ENCODE measurements around the gene TPPP2. TPM values are rescaled to one million over a fixed set of nuclear protein-coding genes. Genes with fewer than 3 reads are reported as not detected.

Gene TPPP2
- total RNA-seq, 1 donor from 2014 or later: not detected

GRCh38 chr14:20989471-20989786 lies 40.6 kb upstream of the TPPP2 start:
- H3K27ac Mint-ChIP-seq: peak overlapping the region; percentile 98
- peaks cover 15% of the 10 kb centered on the region for H3K36me3 Mint-ChIP-seq
- no peak for TF ChIP-seq CTCF (IDR thresholded peaks at IDR 0.05; ENCODE audit: unreplicated experiment)

GRCh38 chr14:20989787-20990600 lies 40.0 kb upstream of the TPPP2 start, which contains the start of gene METTL17:
Gene METTL17 (plus strand): TSS chr14:20989980. CDS start chr14:20990003, 23 bp downstream.
- peak within 1 kb of the TSS; percentile 98 for H3K27ac Mint-ChIP-seq
- no peaks in the 10 kb centered on the region for H3K27me3 Mint-ChIP-seq (ENCODE audit: low read depth)
- H3K9me3 Mint-ChIP-seq: no peaks in the 10 kb centered on the region
- peak; percentile 68 to 84 for DNase-seq (ENCODE audit: low spot score in 2 of 2, unreplicated experiment in 2 of 2)
- H3K4me1 Mint-ChIP-seq: peaks cover 20% of the 10 kb centered on the region
- H3K4me3 Mint-ChIP-seq: peak within 1 kb of the TSS; percentile 93
- no peak for TF ChIP-seq CTCF (IDR thresholded peaks at IDR 0.05; ENCODE audit: unreplicated experiment)
- peaks cover 21% of the 10 kb centered on the region for H3K36me3 Mint-ChIP-seq

More at GRCh38 chr14:20989471-20989786, 40.6 kb upstream of the TPPP2 start:
- H3K4me3 Mint-ChIP-seq: peak overlapping the region; percentile 93
- H3K4me1 Mint-ChIP-seq: peaks cover 20% of the 10 kb centered on the region
- H3K9me3 Mint-ChIP-seq: no peaks in the 10 kb centered on the region
- H3K27me3 Mint-ChIP-seq (ENCODE audit: low read depth): no peaks in the 10 kb centered on the region
- DNase-seq (ENCODE audit: low spot score in 2 of 2, unreplicated experiment in 2 of 2): no peak

GRCh38 chr14:20996521-20996920 lies 33.5 kb upstream of the TPPP2 start:
- DNase-seq (ENCODE audit: low spot score in 2 of 2, unreplicated experiment in 2 of 2): no peak
- no peaks in the 10 kb centered on the region for H3K9me3 Mint-ChIP-seq
- no peak overlapping the region for H3K4me3 Mint-ChIP-seq
- peaks cover 30% of the 10 kb centered on the region for H3K36me3 Mint-ChIP-seq
- H3K27me3 Mint-ChIP-seq (ENCODE audit: low read depth): no peaks in the 10 kb centered on the region
- H3K4me1 Mint-ChIP-seq: peaks cover 52% of the 10 kb centered on the region
- peak overlapping the region; percentile 88 for H3K27ac Mint-ChIP-seq
- no peak for TF ChIP-seq CTCF (IDR thresholded peaks at IDR 0.05; ENCODE audit: unreplicated experiment)

- no peak for TF ChIP-seq CTCF (IDR thresholded peaks at IDR 0.05; ENCODE audit: unreplicated experiment)
- Mint-ChIP-seq H3K4me3 (peak overlapping the region; percentile 61), H3K4me1 (peaks cover 54% of the 10 kb centered on the region), H3K9me3 (no peaks in the 10 kb centered on the region), H3K27ac (peak overlapping the region; percentile 95), H3K27me3 (ENCODE audit: low read depth) (no peaks in the 10 kb centered on the region), H3K36me3 (peaks cover 27% of the 10 kb centered on the region)
- no peak for DNase-seq (ENCODE audit: low spot score in 2 of 2, unreplicated experiment in 2 of 2)
Observed at GRCh38 chr14:20997115-20997514, 32.9 kb upstream of the TPPP2 start.

- TF ChIP-seq CTCF (IDR thresholded peaks at IDR 0.05; ENCODE audit: unreplicated experiment): no peak
- Mint-ChIP-seq H3K27ac (peak overlapping the region; percentile 95), H3K27me3 (ENCODE audit: low read depth) (no peaks in the 10 kb centered on the region), H3K4me1 (peaks cover 58% of the 10 kb centered on the region), H3K4me3 (peak overlapping the region; percentile 61), H3K36me3 (peaks cover 27% of the 10 kb centered on the region), H3K9me3 (no peaks in the 10 kb centered on the region)
- no peak for DNase-seq (ENCODE audit: low spot score in 2 of 2, unreplicated experiment in 2 of 2)
Observed at GRCh38 chr14:20997564-20997963, 32.5 kb upstream of the TPPP2 start.

Measured in mesothelial cell of epicardium (in vitro differentiated cells).